Measurements from ENCODE around the gene IL6. TPM values are rescaled to one million over a fixed set of nuclear protein-coding genes. Genes with fewer than 3 reads are reported as not detected.
"Not testable (repeated sequence)": the region's sequence is repeated elsewhere in the genome, so short reads cannot be mapped to it uniquely, and the experiment has no call there.

The IL6 gene
- total and polyA plus RNA-seq, 9 of the 15 experiments (the other 6 are each of a cell fraction or from before 2014, with no cell fraction given), result 0.76 to 2.9 (median 1.5) TPM

DNA sequence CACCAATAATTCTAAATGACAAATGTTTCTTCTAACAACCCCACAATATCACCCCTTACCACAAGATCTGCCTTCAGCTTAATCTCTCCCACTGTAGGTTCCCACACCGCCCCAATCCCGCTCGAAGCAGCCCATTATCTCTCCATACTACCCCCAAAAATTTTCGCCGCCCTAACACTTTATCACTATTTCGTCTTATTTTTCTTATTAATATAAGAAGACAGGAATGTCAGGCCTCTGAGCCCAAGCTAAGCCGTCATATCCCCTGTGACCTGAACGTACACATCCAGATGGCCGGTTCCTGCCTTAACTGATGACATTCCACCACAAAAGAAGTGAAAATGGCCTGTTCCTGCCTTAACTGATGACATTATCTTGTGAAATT is 18.3 kb upstream of the IL6 start:
- BruUV-seq (replicated peaks); intact Hi-C loops (cut with micrococcal nuclease); H4K20me1 ChIP-seq (replicated peaks; ENCODE audit: control insufficient read depth, insufficient read depth, low read length); in situ Hi-C loops (cut with MboI); CTCF ChIA-PET (ENCODE audit: low intra/inter-chr PET ratio); H3K27me3 ChIP-seq (ENCODE audit: control insufficient read depth in 2 of 2, insufficient read depth in 2 of 2, low read length in 2 of 2); H3K9me1 ChIP-seq (ENCODE audit: control insufficient read depth, insufficient read depth, low read length); H3K4me3 ChIP-seq; DNase-seq (ENCODE audit: extremely low read depth in 1 of 4, low spot score in 3 of 4); H3K36me3 ChIP-seq (ENCODE audit: control insufficient read depth, insufficient read depth, low read length); H3K9me3 ChIP-seq (replicated peaks; ENCODE audit: control insufficient read depth, insufficient read depth, low read depth, low read length); FAIRE-seq; TF ChIP-seq CEBPG (CRISPR knock-in tag; IDR thresholded peaks at IDR 0.05): not testable (repeated sequence)
- peaks cover 8 to 17% of the 10 kb centered on the region in 2 experiments for H3K4me1 ChIP-seq (replicated peaks in 1 of 2; ENCODE audit: control insufficient read depth in 2 of 2, insufficient read depth in 2 of 2, low read length in 2 of 2)
- H3K4me2 ChIP-seq (ENCODE audit: insufficient read depth, low read length), result peak overlapping the region; percentile 13
- peaks cover 50% of the 10 kb centered on the region for H3K79me2 ChIP-seq (ENCODE audit: control insufficient read depth, insufficient read depth, low read length)
- POLR2A ChIA-PET, result interaction anchor here (0.8 to 2.6 kb wide), 4 partner anchors 11 to 20 kb away, joined by 3 to 8 read pairs (median 6); no protein-coding TSS in a partner anchor
- H3K27ac ChIP-seq (ENCODE audit: extremely low read depth, low read depth, low read length), result peak overlapping the region; percentile 87
- H2AFZ ChIP-seq (ENCODE audit: low read depth, low read length), result peak overlapping the region; percentile 52
- 3% methylated on average over 9 of the region's 9 CpGs for WGBS (ENCODE audit: insufficient coverage, low coverage, missing lambda C conversion rate)
- peak; percentile 19; the same call in 2 of the 3 replicates for ATAC-seq
- H3K9ac ChIP-seq (ENCODE audit: insufficient read depth in 1 of 2, low read depth in 2 of 2, low read length in 2 of 2), result peak overlapping the region in 1 of 2 experiments; percentile 72; a peak in 2 of 4 replicates
- TF ChIP-seq ZNF197 (CRISPR knock-in tag; IDR thresholded peaks at IDR 0.05; ENCODE audit: low read depth) (peak; percentile 35), IRF9 (tag; IDR thresholded peaks at IDR 0.05) (0 out of 2 replicates have a peak, but pooled peaks have one; percentile 12), CEBPG (tag; conservative IDR thresholded peaks at IDR 0.05 in 1 of 2, IDR thresholded peaks at IDR 0.05 in 1 of 2) (0 out of 4 replicates have a peak, but pooled peaks of 1 of the 2 experiments have one; percentile 3), VEZF1 (CRISPR knock-in tag; IDR thresholded peaks at IDR 0.05) (peak; percentile 17; the same call in 1 of the 2 replicates), ZNF639 (CRISPR knock-in tag; conservative IDR thresholded peaks at IDR 0.05 in 1 of 2, IDR thresholded peaks at IDR 0.05 in 1 of 2) (peak in 1 of 2 experiments; percentile 70; a peak in 2 of 4 replicates), PKNOX1 (IDR thresholded peaks at IDR 0.05) (peak; percentile 3; the same call in 1 of the 2 replicates), POLR2H (tag; IDR thresholded peaks at IDR 0.05; ENCODE audit: low read depth) (peak; percentile 18; the same call in 1 of the 2 replicates)
- TF ChIP-seq, protein P1, sequence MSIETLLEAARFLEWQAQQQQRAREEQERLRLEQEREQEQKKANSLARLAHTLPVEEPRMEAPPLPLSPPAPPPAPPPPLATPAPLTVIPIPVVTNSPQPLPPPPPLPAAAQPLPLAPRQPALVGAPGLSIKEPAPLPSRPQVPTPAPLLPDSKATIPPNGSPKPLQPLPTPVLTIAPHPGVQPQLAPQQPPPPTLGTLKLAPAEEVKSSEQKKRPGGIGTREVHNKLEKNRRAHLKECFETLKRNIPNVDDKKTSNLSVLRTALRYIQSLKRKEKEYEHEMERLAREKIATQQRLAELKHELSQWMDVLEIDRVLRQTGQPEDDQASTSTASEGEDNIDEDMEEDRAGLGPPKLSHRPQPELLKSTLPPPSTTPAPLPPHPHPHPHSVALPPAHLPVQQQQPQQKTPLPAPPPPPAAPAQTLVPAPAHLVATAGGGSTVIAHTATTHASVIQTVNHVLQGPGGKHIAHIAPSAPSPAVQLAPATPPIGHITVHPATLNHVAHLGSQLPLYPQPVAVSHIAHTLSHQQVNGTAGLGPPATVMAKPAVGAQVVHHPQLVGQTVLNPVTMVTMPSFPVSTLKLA (conservative IDR thresholded peaks at IDR 0.05), result 0 out of 4 replicates have a peak, but pooled peaks of 1 of the 2 experiments have one; percentile 1
